NT2/D1 (cell line): Measurements from ENCODE around the gene ZNF490.

Experiments used
- SUZ12 ChIP-seq: IDR thresholded peaks from 2 replicates; pipeline ENCODE4 v1.6.1; 2011; ENCODE audit not compliant: insufficient read length, insufficient read depth; ENCODE audit errors: extremely low read depth
- YY1 ChIP-seq: IDR thresholded peaks from 2 replicates; pipeline ENCODE4 v1.6.1; 2011; ENCODE audit not compliant: insufficient read length, insufficient read depth
- ZNF274 ChIP-seq: IDR thresholded peaks from 2 replicates; pipeline ENCODE4 v1.6.1; 2011; ENCODE audit warnings: mild to moderate bottlenecking, low read depth, low read length

DNA sequence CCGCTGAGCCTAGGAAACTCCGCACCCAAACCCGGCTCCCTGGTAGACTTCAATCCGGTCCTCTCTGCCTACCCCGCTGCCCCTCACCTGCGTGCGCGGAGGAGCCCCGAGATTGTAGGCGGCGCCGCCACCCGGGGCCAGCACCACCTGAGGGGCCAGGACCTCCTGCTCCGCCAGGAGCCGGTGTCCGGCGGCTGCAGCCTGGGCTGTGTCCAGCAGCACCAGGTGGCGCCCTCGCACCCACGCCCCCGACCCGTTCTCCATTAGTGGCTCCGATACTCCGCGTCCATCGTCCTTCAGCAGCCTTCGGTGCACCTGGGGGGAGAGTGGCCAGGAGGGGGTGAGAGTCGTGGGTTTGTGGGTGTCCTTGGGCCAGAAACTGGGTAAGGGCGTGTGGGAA, 37.5 kb upstream of the ZNF490 start:
- TF ChIP-seq ZNF274: no peak
- TF ChIP-seq YY1: no peak
- no peak for TF ChIP-seq SUZ12
